IPS-11a (cell line): Measurements from ENCODE around the gene CYS1.

Experiments
- H3K4me3 ChIP-seq: one replicate; pipeline ENCODE4 v1.5.1; 2013; ENCODE audit warnings: low read depth, low read length, control low read depth

CYS1 gene

DNA sequence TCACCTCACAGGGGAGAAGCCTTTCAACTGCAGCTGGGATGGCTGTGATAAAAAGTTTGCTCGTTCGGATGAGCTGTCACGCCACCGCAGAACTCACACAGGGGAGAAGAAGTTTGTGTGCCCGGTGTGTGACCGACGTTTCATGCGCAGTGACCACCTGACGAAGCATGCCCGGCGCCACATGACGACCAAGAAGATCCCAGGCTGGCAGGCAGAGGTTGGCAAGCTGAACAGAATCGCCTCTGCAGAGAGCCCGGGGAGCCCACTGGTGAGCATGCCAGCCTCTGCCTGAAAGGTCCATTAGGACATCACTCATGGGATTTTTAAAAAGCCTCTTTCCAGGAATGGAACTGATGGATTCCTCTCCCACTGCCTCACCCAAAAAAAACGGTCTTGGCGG lies 28.0 kb downstream of the CYS1 start:
- no peak overlapping the region for H3K4me3 ChIP-seq

DNA sequence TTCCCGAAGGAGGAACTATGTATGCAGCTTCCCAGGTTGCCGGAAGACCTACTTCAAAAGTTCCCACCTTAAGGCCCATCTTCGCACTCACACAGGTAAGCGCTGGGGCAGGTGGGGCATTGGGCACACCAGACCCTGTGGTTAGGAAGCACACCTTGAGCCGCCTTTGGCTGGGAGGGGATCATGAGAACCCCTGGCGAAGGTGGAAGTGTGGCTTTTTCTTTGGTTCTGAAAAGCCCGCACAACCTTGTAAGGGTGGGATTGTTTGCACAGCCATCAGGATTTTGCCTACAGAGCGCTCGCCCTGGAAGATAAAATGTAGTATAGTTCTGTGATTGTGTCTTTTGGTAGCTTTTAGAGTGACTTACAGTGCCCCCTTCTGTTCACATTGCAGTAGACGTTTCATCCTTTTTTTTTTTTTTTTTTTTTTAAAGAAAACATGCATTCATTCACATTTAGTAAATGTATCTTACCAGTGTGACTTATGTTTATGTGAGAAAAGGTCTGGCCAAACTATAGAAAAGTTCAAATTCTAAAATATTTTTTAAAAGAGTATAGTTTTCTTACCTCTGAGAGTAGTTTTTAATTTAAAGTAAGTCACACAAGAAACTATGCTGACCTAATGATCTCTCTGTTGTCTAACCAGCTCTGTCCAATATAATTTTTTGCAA lies 31.6 kb downstream of the CYS1 start:
- no peak overlapping the region for H3K4me3 ChIP-seq

DNA sequence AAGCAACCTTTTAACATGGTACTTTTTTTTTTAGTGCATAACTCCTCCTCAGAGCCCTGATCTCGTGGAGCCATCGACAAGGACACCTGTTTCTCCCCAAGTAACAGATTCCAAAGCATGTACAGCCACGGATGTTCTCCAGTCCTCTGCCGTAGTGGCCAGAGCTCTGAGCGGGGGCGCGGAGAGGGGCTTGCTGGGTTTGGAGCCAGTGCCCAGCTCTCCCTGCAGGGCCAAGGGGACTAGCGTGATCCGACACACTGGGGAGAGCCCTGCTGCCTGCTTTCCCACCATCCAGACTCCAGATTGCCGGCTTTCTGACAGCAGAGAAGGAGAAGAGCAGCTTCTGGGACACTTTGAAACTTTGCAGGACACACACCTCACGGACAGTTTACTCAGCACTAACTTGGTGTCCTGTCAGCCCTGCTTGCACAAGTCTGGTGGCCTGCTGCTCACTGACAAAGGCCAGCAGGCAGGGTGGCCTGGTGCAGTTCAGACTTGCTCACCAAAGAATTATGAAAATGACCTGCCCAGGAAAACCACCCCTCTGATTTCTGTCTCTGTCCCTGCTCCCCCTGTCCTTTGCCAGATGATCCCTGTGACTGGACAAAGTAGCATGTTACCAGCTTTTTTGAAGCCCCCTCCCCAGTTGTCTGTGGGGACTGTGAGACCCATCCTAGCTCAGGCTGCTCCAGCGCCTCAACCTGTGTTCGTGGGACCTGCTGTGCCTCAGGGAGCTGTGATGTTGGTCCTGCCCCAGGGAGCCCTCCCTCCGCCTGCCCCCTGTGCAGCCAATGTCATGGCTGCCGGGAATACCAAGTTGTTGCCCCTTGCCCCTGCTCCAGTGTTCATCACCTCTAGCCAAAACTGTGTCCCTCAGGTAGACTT lies 32.4 kb downstream of the CYS1 start:
- H3K4me3 ChIP-seq = no peak overlapping the region

DNA sequence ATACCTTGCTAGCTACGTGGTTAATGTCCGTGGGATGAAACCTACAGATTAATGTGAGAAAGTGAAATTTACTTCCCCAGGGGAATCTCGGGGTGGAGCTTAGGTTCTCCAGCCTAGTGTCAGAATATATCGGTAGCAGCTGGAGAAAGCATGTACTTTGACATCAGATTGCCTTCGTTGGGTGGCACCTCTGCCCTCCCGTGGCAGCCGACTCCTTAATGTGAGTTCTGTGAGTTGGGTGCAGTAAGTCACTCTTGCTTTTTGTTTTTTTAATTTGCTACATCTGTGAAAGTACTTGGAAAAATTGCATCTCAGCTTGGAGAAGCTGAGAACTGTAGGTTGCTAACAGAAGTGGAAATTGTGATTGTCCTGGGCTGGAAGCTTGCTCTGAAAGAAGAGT lies 33.3 kb downstream of the CYS1 start:
- no peak overlapping the region for H3K4me3 ChIP-seq

DNA sequence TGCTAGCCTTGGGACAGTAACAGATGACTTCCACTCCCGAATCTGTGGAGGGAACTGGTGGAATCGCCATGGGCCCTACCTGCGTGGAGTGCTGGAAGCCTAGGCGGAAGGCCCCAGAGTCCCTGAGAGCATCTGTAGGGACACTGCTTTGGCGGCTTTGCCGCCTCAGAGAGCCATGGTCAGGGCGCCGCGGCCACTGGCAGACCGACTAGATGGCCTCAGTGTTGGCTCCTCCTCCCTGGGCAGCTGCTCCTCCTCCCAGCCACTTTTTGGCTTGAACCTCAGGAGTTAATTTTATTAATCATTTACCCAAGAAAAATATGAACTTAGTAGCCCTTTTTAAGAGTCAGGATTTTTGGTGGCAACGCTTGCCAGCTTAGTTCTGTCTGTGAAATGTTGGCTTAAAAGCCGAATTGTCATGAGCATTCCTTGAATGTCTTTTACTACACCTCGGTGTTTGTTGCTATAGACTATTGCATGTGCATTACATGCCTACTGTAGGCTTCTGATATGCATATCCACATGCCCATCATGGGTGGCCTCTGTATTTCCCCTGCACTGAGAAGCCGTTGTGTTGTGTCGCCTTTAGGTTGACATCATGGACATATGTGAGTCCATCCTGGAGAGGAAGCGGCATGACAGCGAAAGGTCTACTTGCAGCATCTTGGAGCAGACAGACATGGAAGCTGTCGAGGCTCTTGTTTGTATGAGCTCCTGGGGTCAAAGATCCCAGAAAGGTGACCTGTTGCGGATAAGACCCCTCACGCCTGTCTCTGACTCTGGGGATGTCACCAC lies 34.5 kb downstream of the CYS1 start:
- H3K4me3 ChIP-seq = no peak overlapping the region

DNA sequence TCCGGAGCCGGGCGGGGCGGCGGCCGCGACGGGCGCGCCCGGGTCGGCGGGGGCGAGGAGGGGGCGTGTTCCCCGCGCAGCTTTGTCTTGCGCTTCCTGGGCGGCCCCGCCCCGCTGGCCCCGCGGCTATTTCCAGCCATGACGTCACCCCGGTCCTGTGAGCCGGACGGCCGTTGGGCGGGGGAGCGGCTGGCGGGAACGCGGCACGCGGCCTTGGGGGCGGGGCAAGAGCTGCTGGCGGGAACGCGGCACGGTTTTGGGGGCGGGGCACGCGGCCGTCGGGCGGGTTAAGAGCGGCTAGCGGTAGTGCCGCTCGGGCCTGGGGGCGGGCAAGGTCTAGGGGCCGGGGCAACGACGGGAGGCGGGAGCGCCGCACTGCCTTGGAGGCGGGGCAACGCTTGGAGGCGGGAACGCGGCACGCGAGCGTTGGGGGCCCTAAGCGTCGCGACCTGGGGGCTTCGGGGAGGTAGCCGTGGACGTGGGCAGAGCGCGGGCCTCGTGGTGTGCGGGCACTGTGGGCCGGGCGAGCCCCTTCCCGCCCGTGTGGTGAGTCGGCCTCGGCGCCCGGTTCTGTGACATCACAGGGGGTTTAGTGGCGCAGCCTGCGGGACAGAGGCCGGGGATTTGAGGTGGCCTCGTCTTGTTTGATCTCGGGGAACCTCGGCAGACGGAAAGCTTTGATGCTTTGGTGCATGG lies 36.2 kb downstream of the CYS1 start:
- no peak overlapping the region for H3K4me3 ChIP-seq

DNA sequence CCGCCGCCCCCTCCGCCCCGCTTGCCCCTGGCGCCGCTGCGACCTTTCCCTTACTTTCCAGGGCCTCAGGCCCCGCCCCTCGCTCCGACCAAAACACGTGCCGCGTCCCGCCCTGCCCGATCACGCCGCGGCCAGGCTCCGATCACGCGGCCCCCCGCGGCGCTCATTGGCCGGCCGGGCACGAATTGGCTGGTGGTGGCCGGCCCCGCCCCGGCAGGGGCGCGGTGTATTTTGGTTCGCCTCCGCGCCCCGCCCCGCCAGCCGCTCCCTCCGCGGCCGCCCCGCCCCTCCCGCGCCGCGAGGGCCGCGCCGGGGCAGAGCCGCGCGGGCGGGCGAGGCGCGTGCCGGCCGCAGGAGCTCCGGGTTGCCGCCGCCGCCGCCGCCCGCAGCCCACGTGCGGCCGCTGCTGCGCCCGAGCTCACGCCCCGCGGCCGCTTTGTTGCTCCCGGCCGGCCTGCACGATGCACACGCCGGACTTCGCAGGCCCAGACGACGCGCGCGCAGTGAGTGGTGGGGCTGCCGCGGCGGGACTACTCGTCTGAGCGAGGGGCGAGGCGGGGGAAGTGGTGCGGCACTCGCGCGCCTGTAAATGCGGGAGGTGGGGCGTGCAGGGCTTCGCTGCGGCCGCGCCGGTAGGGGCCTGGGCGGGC lies 36.8 kb downstream of the CYS1 start, which contains the start of gene KLF11:
TSS of gene KLF11 (plus strand) at position 295 of the 650 bp plus-strand sequence. CDS start at position 462, 167 bp downstream.
- peak within 1 kb of the TSS; percentile 27 for H3K4me3 ChIP-seq

DNA sequence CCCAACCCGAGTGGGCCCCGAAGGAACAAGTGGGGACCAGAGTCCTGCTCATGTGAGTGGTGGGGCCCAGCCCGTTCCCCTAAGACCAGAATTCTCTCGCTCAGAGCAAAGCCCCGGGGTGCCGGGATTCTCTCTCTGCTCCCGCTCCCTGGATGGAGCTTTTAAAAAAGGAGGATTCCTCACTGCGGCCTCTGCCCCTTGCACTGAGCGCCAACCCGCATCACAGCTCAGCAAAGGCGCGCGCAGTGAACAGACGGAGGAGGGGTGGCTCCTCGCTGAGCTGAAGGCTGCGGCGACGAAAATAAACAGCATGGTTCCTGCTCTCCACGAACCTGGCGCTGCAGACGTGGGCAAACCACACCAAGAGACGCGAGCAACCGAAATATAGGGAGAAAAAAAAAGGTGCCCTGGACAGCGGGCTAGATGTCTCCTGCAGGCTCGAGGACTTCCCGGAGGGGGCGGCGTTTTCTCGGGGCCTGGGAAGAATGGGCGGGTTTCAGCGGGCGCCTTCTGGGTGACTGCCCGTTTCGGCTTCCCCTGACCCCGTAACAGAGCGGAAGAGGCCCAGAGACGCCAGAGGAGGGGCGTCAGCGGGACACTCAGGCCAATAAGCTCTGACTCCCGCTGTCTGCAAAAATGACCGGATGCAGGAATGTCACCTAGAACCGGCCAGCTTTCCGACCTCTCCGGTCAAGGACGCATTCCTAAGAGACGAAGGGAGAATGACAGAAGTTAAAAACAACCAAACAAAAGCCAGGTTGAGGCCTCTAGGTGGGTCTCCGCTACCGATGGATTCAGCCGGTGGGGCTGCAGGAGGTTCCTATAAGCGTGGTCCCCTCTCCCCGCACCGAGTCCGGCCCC lies 37.7 kb downstream of the CYS1 start:
- H3K4me3 ChIP-seq = peak overlapping the region; percentile 27

DNA sequence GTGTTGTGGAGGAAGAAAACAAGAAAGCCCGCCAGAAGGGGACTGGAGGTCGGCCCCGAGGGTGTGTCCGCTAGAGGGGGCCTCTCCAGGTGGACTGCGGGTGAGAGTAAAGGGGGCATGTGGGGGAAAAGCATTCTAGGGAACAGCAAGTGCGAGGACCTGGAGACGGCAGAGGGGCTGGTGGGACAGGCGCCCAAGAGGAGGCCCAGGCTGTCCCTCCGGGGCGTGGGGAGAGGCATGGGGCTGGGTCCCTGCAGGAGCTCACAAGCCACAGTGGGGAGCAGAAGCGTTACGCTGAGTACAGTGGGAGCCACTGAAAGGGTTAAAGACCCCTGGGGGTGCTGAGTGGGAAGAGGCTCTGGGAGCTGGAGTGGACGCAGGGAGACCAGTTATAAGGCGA lies 38.5 kb downstream of the CYS1 start:
- no peak overlapping the region for H3K4me3 ChIP-seq

DNA sequence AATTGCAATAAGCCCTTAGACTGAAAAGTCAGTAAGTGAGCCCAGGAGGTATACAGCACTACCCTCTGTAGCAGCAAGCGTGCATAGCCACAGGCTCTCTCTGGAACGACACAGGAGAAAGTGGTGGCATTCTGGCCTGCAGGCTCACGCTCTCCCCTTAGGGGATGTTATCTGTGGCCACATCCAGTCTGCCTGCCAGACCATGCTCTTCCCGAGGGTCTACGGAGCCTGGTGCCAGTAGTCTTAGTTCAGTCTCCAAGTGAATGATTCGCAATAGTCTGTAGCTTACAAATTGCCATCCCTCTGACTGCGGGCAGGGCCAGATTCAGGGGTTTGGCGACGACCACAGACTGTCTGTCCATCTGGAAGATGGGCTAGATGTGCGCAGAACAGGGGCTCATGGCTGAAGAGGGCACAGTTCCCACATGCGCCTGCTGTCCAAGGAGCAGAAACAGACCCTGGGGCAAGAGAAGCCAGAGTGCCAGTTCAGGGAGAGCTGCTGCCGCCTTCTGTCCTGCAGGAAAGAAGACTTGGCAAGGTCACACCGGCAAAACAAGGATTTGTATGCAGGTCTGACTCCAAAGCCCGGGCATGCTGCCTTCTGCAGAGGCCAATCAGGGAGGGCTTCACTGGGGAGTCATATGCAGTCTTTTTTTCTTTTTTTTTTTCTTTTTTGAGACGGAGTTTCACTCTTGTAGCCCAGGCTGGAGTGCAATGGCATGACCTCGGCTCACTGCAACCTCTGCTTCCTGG lies 40.4 kb downstream of the CYS1 start:
- H3K4me3 ChIP-seq = no peak overlapping the region

DNA sequence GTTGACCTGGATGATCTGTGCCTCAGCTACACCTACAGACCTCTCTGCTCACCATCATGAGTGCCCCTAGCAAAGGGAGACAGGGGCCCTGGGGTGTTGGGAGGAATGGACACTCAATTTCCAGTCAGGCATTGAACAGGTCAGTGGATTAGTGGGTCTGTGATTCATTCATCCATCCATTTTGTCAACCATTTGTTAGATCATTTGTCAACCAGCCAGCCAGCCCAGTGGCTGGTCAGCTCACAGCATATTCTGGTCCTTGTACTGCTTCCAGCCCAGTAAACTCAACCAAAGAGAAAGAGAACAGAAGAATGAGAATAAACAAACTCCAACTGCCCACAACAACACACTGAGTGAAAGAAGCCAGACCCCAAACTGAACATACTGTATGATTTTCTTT lies 41.5 kb downstream of the CYS1 start:
- no peak overlapping the region for H3K4me3 ChIP-seq

DNA sequence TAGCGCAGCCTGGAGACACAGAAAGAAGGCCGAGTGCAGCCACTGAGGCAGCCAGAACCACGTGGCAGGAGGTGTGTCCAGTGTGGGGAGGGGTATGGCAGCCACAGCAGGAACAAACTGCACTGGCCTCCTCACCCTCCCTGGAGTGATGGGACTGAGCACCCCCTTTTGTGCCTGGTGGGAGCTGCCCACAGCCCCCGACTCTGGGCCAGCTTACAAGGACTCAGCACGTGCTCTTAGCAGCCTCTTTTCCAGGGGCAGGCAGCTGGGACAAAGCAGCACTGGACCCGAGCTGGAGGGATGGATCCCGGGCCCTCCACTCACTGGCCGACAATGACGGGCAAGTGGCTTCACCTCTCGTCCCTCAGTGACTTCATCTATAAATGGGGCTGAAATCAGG lies 42.1 kb downstream of the CYS1 start:
- H3K4me3 ChIP-seq = no peak overlapping the region

DNA sequence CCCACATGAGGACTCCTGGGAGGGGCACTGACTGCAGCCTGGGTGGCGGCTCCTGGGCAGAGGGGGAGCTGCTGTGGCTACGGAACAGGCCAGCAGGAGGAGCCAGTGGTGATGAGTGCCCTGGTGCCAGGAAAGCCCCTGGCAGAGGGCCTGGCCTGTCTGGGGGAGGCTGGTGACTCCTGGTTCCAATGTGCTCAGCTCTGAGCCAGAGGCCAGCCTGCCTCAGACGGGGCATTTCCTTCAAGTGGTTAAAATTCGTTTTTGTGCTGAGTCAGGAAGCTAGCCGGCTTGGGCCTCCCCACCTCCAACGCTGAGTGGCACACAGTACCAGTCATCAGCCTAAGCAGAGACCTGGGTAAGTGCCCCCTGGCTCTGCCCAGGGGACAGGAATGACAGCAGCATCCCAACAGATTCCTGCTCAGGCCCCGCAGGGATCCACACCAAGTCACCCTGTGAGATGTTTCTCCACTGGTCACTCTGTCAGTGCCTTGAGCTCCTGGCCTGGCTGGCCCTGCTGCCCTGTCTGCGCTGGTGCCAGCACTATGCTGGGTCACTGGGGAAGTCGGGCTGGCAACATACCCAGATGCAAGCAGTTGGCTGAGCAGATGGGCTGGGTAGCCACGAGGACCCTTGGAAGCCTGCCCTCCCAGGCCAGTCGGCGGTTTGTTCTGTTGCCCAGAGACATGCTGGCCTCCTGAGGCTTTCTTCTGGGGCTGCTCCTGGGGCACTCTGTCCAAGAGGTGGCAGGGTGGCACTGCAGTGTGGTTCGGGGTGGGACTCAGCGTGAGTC lies 43.9 kb downstream of the CYS1 start:
- no peak overlapping the region for H3K4me3 ChIP-seq

DNA sequence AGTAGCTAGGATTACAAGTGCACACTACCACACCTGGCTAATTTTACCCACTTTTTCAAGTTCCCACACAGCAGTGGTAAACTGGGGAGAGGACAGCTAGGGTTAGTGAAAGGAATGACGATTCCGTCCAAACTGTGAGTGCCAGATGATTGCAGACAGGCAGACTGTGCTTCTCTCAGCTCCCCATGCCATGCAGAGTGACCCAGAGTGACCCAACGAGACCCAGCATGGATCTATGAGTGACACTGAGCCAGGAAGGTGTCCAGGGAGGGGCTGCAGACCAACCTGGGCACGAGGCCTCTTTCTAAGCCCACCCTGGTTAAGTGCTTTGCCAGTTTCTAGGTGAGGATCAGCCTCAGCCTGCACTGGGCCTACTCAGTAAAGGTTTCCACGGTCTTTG lies 44.6 kb downstream of the CYS1 start:
- no peak overlapping the region for H3K4me3 ChIP-seq

DNA sequence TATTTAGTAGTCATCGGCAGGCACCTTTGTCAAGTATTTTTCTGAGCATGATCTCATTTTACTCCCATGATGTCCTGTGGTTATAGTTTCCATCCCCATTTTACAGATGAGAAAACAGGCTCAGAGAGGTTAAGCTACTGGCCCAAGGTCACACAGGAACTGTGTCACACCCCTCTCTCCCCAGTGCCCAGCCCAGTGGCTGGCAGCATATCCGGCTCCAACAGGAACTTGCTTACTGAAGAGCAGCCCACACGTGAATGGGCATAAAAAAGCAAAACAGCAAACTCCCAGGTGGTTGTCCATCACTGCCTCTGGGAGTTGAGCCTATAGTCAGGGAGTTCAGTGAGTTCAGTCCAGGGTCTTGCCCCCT lies 45.2 kb downstream of the CYS1 start:
- no peak overlapping the region for H3K4me3 ChIP-seq

DNA sequence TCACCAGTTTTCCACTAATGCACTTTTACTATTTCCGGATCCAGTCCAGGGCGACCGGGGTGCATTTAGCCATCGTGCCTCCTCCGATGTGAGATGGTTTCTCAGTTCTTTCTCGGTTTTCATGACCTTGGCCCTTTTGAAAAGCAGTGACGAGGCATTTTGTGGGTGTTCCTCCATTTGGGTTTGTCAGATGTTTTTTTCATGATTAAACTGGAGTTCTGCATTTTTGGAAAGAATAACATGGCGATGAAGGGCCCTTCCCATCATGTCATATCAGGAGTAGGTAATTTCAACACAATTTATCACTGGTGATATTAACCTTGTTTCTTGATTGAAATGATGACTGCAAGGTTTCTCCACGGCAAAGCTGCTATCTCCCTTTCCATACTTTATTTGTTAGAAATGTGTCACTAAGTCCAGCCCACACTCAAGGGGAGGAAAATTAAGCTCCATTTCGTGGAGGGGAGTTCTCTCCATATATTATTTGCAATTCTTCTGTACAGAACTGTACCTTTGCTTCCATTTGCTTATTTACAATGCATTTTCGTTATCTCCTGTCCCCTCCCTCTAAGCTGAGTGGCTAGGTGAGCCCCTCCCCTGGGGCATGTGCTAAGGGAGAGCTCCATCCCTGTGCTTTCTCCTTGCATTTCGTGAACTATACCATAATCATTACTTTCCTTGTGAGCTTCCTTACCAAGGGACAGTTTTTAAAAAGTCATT lies 45.7 kb downstream of the CYS1 start:
- no peak overlapping the region for H3K4me3 ChIP-seq

DNA sequence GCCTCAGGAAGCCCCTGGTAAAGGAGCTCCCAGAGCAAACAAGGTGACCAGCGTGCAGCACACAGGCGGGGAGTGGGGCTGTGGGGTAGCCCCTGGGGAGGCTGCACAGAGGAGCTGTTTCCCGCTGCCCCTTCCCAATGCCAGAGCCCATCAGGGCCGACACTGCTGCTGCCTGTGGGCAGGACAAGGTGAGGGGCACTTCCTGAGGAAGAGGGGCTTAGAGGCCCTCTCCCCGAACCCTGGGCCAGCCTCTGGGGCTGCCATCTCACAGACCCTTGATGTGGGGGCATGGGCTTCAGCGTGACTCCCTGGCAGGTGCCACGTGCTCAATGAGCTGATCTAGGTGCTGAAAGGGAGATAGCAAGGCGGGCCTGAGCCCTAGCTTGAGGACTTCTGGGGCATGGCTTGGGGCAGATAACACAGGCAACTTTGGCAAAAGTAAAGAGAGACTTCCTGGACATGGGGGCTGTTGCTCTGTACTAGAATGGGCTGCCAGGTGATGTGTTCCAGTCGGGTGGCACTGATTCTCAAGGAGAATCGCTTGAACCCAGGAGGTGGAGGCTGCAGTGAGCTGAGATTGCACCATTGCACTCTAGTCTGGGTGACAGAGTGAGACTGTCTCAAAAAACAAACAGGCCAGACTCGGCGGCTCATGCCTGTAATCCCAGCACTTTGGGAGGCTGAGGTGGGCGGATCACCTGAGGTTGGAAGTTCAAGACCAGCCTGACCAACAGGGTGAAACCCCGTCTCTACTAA lies 46.8 kb downstream of the CYS1 start:
- no peak overlapping the region for H3K4me3 ChIP-seq
